ENCODE measurements around the gene MAP4K2.

DNA sequence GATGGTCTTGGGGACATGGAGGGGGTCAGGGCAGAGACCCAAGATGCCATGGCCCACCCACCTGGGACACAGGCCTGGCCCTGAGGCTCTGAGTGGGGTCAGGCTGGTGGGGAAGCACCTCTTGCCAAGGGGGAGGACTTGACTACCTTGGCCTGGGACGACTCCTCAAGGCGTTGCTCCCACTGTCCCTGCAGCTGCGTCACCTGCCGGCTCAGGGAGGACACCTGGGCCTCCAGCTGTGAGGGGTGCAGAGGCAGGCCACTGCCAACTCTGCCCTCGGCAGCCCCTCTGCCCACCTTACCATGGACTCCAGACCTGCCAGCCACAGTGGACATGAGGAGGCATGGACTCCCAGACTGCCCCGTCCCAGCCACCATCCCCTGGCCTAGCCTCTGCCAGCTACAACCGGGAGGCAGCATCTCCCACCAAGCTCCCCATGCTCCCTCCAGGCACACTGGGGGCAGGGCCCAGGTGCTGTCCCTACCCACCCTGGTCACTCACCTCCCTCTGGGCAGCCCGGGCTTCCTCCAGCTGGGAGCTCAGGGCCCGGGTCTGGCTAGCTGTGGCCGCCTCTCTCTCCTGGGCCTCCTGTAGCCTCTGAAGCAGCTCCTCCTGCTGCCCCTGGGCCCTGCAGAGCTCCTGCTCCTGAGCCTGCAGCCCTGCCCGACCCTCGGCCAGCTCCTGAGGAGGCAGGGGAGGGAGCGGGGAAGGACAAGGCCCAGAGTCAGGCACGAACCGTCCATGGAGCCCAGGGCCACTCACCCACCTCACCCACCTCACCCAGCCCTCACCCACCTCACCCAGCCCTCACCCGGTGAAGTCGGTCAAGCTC, 32.8 kb upstream of the MAP4K2 start:
- TF ChIP-seq TEAD1 (CRISPR knock-in tag; IDR thresholded peaks at IDR 0.05) (no peak), CTCF (IDR thresholded peaks at IDR 0.05) (no peak), USF1 (CRISPR knock-in tag; IDR thresholded peaks at IDR 0.05) (no peak), ATF1 (CRISPR knock-in tag; IDR thresholded peaks at IDR 0.05) (no peak), CREB1 (CRISPR knock-in tag; IDR thresholded peaks at IDR 0.05) (no peak), CBFB (CRISPR knock-in tag; IDR thresholded peaks at IDR 0.05; ENCODE audit: low read depth) (no peak), CREM (CRISPR knock-in tag; IDR thresholded peaks at IDR 0.05) (no peak), NR1H2 (CRISPR knock-in tag; IDR thresholded peaks at IDR 0.05) (no peak), GRHL2 (CRISPR knock-in tag; IDR thresholded peaks at IDR 0.05; ENCODE audit: insufficient replicate concordance, severe bottlenecking) (no peak), ATF3 (CRISPR knock-in tag; conservative IDR thresholded peaks at IDR 0.05) (no peak), NFE2L1 (CRISPR knock-in tag; IDR thresholded peaks at IDR 0.05) (no peak)
- TF ChIP-seq, protein P1, sequence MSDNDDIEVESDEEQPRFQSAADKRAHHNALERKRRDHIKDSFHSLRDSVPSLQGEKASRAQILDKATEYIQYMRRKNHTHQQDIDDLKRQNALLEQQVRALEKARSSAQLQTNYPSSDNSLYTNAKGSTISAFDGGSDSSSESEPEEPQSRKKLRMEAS (CRISPR knock-in tag; IDR thresholded peaks at IDR 0.05), result no peak
